ENCODE measurements around the gene TMEM121.
"Not testable (repeated sequence)": the region's sequence is repeated elsewhere in the genome, so short reads cannot be mapped to it uniquely, and the experiment has no call there.

TMEM121 gene

DNA sequence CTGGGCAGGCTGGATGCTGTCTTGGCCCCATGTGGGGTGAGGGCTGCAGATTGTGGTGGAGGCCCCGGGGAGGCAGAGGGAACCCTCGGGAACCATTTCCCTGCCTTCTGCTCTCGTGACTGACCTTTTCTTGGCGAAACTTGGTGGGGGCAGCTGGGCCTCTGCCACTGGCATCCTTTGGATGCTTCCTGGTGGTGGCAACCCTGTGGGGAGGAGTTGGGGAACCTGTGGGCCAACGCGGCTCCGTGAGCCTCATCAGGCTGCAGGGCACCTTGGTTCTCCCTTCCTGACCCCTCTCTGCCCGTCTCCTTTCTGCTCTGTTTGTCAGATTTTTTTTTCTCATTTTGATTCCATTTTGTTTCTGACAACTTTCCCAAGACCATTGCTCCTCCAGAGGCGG lies 14.4 kb downstream of the TMEM121 start:
- H3K27me3 ChIP-seq (ENCODE audit: control insufficient read depth in 1 of 2, insufficient read depth in 2 of 2, low read length in 2 of 2) = peaks cover 11 to 21% of the 10 kb centered on the region in 2 donors
- no peak overlapping the region for H3K9ac ChIP-seq (ENCODE audit: low read length in 2 of 2)
- H3K4me3 ChIP-seq (ENCODE audit: low read length in 2 of 2) = no peak overlapping the region
- H3K27ac ChIP-seq (ENCODE audit: low read length) = no peak overlapping the region
- H3K9me3 ChIP-seq (ENCODE audit: control insufficient read depth in 2 of 2, low read length in 2 of 2) = peaks cover 3 to 8% of the 10 kb centered on the region in 2 donors
- peaks cover 4% of the 10 kb centered on the region for H3K4me1 ChIP-seq (ENCODE audit: control insufficient read depth, insufficient read depth, low read length)
- H3K36me3 ChIP-seq (ENCODE audit: control insufficient read depth in 2 of 2, insufficient read depth in 2 of 2, low read length in 2 of 2) = no peaks in the 10 kb centered on the region

DNA sequence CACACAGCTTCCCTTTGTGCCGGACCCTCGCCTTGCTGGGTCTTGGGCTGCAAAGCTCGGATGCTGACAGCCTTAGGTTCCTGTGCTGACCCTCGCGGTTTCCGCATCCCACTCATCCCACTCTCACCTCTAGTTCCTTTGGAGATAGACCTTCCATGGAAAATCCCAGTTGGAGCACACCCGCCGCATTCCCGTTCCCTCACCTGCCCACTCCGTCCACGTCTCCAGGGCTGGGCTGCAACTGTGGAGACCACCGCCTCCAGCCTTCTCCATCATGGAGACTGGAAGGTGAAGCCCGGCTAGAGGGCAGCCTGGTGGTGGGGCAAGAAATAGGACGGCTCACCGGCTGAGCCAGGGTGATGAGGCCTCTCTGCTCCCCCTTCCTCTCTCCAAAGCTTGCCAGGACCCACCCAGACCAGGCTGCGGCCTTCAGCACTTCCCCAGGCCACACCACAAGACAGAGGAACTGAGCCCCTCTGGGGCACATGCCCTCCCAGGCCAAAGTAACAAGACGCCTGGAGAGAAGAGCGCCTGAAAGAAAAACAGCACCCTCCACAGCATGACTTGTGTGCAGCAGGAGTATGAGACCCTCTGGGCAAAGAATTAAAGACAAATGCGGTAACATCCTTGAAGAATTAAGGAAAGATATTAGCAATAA lies 15.0 kb downstream of the TMEM121 start:
- Histone ChIP-seq H3K4me1 (ENCODE audit: control insufficient read depth, insufficient read depth, low read length) (peaks cover 4% of the 10 kb centered on the region), H3K4me3 (ENCODE audit: low read length in 2 of 2) (no peak overlapping the region), H3K9ac (ENCODE audit: low read length in 2 of 2) (no peak overlapping the region), H3K36me3 (ENCODE audit: control insufficient read depth in 2 of 2, insufficient read depth in 2 of 2, low read length in 2 of 2) (no peaks in the 10 kb centered on the region), H3K27ac (ENCODE audit: low read length) (no peak overlapping the region), H3K27me3 (ENCODE audit: control insufficient read depth in 1 of 2, insufficient read depth in 2 of 2, low read length in 2 of 2) (peaks cover 11 to 18% of the 10 kb centered on the region in 2 donors), H3K9me3 (ENCODE audit: control insufficient read depth in 2 of 2, low read length in 2 of 2) (peaks cover 3 to 8% of the 10 kb centered on the region in 2 donors)

DNA sequence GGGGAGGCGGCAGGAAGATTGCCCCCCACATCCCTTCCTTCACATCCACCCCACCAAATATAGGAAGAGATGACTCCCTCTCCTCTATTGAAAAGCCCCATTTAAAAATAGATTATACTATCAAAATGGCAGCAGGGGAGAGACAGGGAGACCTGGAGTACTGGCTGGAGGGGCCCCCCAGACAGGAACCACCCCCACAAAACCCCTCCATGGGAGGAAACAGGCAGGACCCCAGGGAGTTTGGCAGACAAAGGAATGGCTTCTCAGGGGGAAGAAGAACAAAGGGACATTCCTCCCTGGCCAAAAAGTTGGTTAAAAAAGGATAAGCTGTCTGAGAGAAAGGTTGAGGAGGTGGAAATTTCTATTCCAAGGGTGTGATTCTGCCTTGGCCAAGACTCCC lies 19.3 kb downstream of the TMEM121 start:
- not testable (repeated sequence) for H3K36me3 ChIP-seq (ENCODE audit: control insufficient read depth in 2 of 2, insufficient read depth in 2 of 2, low read length in 2 of 2); H3K9me3 ChIP-seq (ENCODE audit: control insufficient read depth in 2 of 2, low read length in 2 of 2); H3K9ac ChIP-seq (ENCODE audit: low read length in 2 of 2); H3K27ac ChIP-seq (ENCODE audit: low read length); H3K4me1 ChIP-seq (ENCODE audit: control insufficient read depth, insufficient read depth, low read length); H3K4me3 ChIP-seq (ENCODE audit: low read length in 2 of 2); H3K27me3 ChIP-seq (ENCODE audit: control insufficient read depth in 1 of 2, insufficient read depth in 2 of 2, low read length in 2 of 2)

DNA sequence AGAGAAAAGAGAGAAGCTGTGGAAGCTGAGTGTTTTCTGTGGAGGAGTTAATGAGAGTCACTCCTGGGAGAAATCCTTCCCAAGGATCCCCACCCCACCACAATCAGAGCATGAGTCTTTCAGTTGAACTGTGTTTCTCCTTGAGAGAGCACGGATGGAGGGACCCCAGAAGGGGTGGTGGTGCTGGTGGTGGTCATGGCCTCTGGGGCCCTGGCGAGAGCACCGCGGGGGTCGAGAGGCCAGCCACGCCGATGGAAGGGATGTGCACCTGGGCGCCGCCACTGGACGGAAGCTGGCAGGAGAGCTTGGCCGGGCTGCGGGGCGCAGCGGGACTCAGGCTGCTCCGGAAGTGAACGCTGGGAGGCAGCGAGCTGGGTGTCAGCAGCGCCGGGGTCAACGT lies 20.0 kb downstream of the TMEM121 start:
- not testable (repeated sequence) for H3K27me3 ChIP-seq (ENCODE audit: control insufficient read depth in 1 of 2, insufficient read depth in 2 of 2, low read length in 2 of 2); H3K27ac ChIP-seq (ENCODE audit: low read length); H3K36me3 ChIP-seq (ENCODE audit: control insufficient read depth in 2 of 2, insufficient read depth in 2 of 2, low read length in 2 of 2); H3K4me1 ChIP-seq (ENCODE audit: control insufficient read depth, insufficient read depth, low read length); H3K9me3 ChIP-seq (ENCODE audit: control insufficient read depth in 2 of 2, low read length in 2 of 2); H3K9ac ChIP-seq (ENCODE audit: low read length in 2 of 2); H3K4me3 ChIP-seq (ENCODE audit: low read length in 2 of 2)

DNA sequence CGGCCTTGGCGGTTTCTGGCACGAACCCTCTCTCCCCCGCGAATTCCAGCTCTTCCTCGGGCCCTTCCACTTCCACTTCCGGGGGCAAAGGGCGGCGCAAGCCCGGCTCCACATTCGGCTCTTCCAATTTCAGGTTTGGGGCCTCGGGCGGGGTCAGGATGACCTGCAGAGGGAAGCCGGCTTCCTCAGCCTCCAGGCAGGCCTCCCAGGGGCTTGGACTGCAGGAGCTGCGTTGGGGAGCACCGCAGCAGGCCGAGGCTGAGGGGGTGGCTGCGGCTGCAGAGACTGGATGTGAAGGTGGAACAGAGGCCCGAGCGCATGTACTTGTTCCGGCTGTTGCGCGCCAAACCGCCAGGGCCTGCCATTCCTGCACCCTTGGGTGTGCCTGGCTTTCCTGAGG lies 20.7 kb downstream of the TMEM121 start:
- not testable (repeated sequence) for H3K9me3 ChIP-seq (ENCODE audit: control insufficient read depth in 2 of 2, low read length in 2 of 2); H3K4me3 ChIP-seq (ENCODE audit: low read length in 2 of 2); H3K9ac ChIP-seq (ENCODE audit: low read length in 2 of 2)

DNA sequence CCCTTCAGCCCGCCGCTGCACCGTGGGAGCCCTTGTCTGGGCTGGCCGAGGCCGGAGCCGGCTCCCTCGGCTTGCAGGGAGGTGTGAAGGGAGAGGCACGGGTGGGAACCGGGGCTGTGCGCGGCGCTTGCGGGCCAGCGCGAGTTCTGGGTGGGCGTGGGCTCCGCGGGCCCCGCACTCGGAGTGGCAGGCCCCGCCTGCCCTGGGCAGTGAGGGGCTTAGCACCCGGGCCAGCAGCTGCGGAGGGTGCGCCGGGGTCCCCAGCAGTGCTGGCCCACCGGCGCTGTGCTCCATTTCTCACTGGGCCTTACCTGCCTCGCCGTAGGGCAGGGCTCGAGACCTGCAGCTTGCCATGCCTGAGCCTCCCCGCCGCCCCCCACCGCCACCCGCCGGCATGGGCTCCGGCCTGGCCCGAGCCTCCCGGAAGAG lies 21.4 kb downstream of the TMEM121 start:
- H3K9ac ChIP-seq (ENCODE audit: low read length in 2 of 2) = no peak overlapping the region
- no peaks in the 10 kb centered on the region for H3K27me3 ChIP-seq (ENCODE audit: control insufficient read depth in 1 of 2, insufficient read depth in 2 of 2, low read length in 2 of 2)
- H3K4me1 ChIP-seq (ENCODE audit: control insufficient read depth, insufficient read depth, low read length) = no peaks in the 10 kb centered on the region
- peaks cover 3 to 8% of the 10 kb centered on the region in 2 donors for H3K9me3 ChIP-seq (ENCODE audit: control insufficient read depth in 2 of 2, low read length in 2 of 2)
- no peak overlapping the region for H3K4me3 ChIP-seq (ENCODE audit: low read length in 2 of 2)
- no peaks in the 10 kb centered on the region for H3K36me3 ChIP-seq (ENCODE audit: control insufficient read depth in 2 of 2, insufficient read depth in 2 of 2, low read length in 2 of 2)
- no peak overlapping the region for H3K27ac ChIP-seq (ENCODE audit: low read length)

More for the DNA sequence above, 20.7 kb downstream of the TMEM121 start:
- not testable (repeated sequence) for H3K27ac ChIP-seq (ENCODE audit: low read length); H3K36me3 ChIP-seq (ENCODE audit: control insufficient read depth in 2 of 2, insufficient read depth in 2 of 2, low read length in 2 of 2); H3K27me3 ChIP-seq (ENCODE audit: control insufficient read depth in 1 of 2, insufficient read depth in 2 of 2, low read length in 2 of 2); H3K4me1 ChIP-seq (ENCODE audit: control insufficient read depth, insufficient read depth, low read length)

DNA sequence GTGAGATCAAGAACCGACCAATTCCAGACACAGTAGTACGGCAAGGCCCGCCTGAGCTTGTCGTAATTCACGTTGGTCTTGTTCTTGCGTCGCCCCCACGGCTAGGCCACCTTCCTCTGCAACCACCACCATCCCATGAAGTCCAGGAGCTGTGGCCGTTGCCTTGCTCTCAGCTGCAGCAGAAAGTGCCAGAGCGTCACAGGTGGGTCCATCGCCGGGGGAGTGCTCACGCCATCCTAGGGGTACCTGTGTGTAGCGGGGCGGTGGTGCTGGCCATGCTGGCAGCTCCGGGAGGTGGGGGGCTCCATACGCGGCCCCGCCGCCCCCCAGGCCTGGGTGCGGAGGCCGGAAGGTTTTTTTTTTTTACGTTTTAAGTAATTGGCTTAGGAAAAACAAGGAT lies 23.1 kb downstream of the TMEM121 start:
- Histone ChIP-seq H3K36me3 (ENCODE audit: control insufficient read depth in 2 of 2, insufficient read depth in 2 of 2, low read length in 2 of 2) (no peaks in the 10 kb centered on the region), H3K27ac (ENCODE audit: low read length) (no peak overlapping the region), H3K9ac (ENCODE audit: low read length in 2 of 2) (no peak overlapping the region), H3K4me3 (ENCODE audit: low read length in 2 of 2) (no peak overlapping the region), H3K4me1 (ENCODE audit: control insufficient read depth, insufficient read depth, low read length) (no peaks in the 10 kb centered on the region), H3K9me3 (ENCODE audit: control insufficient read depth in 2 of 2, low read length in 2 of 2) (no peaks in the 10 kb centered on the region), H3K27me3 (ENCODE audit: control insufficient read depth in 1 of 2, insufficient read depth in 2 of 2, low read length in 2 of 2) (no peaks in the 10 kb centered on the region)

DNA sequence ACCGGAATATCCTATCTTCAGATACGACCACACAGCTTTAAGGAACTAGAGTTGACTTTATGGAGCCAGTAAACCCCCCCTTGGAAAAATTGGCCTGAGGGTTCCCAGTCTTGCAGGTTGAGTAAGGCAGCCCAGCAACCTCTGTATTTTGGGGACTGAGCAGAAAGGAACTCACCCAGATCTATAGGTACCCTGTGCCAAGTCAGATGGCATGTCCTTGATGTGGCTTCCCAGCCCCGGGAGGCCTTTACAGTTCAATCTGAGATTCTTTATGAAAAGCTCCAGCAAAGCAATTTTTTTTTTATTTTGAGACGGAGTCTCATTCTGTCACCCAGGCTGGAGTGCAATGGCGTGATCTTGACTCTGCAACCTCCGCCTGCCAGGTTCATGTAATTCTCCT lies 27.6 kb downstream of the TMEM121 start:
- no peaks in the 10 kb centered on the region for H3K9me3 ChIP-seq (ENCODE audit: control insufficient read depth in 2 of 2, low read length in 2 of 2)
- no peak overlapping the region for H3K9ac ChIP-seq (ENCODE audit: low read length in 2 of 2)

DNA sequence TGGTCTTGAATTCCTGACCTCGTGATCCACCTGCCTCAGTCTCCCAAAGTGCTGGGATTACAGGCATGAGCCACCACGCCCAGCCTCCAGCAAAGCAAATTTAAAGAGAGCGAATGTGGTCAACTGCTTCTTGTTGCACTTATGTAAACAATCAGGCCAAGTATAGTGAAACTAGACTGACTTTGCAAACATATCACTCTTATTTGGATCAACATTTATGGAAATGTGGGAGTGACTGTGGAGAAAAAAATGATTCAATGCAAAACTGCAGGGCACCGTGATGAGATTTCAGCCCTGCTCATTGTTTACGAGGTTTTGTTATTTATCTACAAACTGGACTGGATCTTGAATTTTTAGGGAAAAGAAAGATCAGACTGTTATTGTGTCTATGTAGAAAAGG lies 28.1 kb downstream of the TMEM121 start:
- Histone ChIP-seq H3K4me1 (ENCODE audit: control insufficient read depth, insufficient read depth, low read length) (no peaks in the 10 kb centered on the region), H3K27ac (ENCODE audit: low read length) (no peak overlapping the region), H3K4me3 (ENCODE audit: low read length in 2 of 2) (no peak overlapping the region), H3K36me3 (ENCODE audit: control insufficient read depth in 2 of 2, insufficient read depth in 2 of 2, low read length in 2 of 2) (no peaks in the 10 kb centered on the region), H3K9ac (ENCODE audit: low read length in 2 of 2) (no peak overlapping the region), H3K27me3 (ENCODE audit: control insufficient read depth in 1 of 2, insufficient read depth in 2 of 2, low read length in 2 of 2) (peaks cover 0 to 2% of the 10 kb centered on the region in 2 donors), H3K9me3 (ENCODE audit: control insufficient read depth in 2 of 2, low read length in 2 of 2) (no peaks in the 10 kb centered on the region)

More for the DNA sequence above, 27.6 kb downstream of the TMEM121 start:
- Histone ChIP-seq H3K27ac (ENCODE audit: low read length) (no peak overlapping the region), H3K36me3 (ENCODE audit: control insufficient read depth in 2 of 2, insufficient read depth in 2 of 2, low read length in 2 of 2) (no peaks in the 10 kb centered on the region), H3K4me1 (ENCODE audit: control insufficient read depth, insufficient read depth, low read length) (no peaks in the 10 kb centered on the region), H3K4me3 (ENCODE audit: low read length in 2 of 2) (no peak overlapping the region), H3K27me3 (ENCODE audit: control insufficient read depth in 1 of 2, insufficient read depth in 2 of 2, low read length in 2 of 2) (peaks cover 0 to 2% of the 10 kb centered on the region in 2 donors)

DNA sequence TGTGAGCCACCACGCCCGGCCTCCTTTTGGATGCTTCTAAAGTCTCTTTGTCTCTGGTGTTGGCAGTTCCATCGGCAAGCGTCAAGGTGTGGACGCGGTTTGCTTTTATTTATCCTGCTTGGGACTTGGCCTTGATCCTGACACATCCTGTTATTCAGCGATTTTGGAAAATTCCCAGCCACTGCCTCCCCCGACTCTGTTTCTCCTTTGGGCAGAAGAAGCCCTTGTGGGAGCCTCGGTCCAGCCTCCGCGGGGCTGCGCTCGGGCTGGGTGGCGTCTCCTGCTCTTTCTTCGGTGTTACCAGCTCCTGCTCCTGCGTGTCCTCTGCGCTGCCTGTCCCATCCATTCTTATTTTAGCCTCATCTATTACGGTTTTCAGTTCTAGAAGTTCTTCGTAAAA lies 31.3 kb downstream of the TMEM121 start:
- H3K36me3 ChIP-seq (ENCODE audit: control insufficient read depth in 2 of 2, insufficient read depth in 2 of 2, low read length in 2 of 2); H3K4me3 ChIP-seq (ENCODE audit: low read length in 2 of 2); H3K4me1 ChIP-seq (ENCODE audit: control insufficient read depth, insufficient read depth, low read length); H3K9me3 ChIP-seq (ENCODE audit: control insufficient read depth in 2 of 2, low read length in 2 of 2); H3K9ac ChIP-seq (ENCODE audit: low read length in 2 of 2); H3K27me3 ChIP-seq (ENCODE audit: control insufficient read depth in 1 of 2, insufficient read depth in 2 of 2, low read length in 2 of 2); H3K27ac ChIP-seq (ENCODE audit: low read length): not testable (repeated sequence)

DNA sequence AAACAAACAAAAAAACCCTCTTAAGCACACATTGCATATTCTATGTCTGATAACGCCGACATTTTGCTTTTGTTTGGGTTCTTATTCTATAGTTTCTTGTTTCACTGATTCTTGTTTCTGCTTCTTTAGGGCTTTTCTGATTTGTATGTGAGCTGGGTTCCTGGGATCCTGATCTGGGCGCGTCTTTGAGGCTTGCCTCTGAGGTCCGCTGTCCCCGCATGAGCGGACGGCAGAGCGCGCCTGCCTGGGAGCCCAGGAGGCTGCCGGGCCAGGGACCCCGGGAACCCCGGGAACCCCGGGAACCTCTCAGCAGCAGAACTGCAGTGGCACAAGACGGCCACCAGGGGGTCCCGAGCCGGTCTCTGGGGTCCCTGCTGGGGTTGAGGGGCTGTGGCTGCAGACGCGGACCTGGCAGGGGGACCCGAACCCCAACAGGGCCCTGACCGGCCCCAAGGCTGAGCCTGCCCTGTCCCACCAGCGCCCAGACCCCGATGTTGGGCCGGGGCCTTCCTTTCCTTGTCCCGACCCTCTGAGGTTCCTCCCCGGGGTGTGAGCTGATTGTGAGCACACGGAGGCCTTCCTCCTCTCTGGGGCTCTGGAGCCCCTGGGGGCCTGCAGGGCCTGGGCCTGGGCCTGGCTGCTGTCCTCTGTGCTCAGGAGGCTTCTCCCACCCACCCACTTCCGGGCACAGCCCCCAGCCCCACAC lies 32.2 kb downstream of the TMEM121 start:
- not testable (repeated sequence) for H3K27me3 ChIP-seq (ENCODE audit: control insufficient read depth in 1 of 2, insufficient read depth in 2 of 2, low read length in 2 of 2); H3K4me3 ChIP-seq (ENCODE audit: low read length in 2 of 2); H3K4me1 ChIP-seq (ENCODE audit: control insufficient read depth, insufficient read depth, low read length); H3K36me3 ChIP-seq (ENCODE audit: control insufficient read depth in 2 of 2, insufficient read depth in 2 of 2, low read length in 2 of 2); H3K27ac ChIP-seq (ENCODE audit: low read length); H3K9me3 ChIP-seq (ENCODE audit: control insufficient read depth in 2 of 2, low read length in 2 of 2); H3K9ac ChIP-seq (ENCODE audit: low read length in 2 of 2)
